HEK293T (cell line): ENCODE results near the gene ZDHHC14.

ENCODE experiments used
- ARNT ChIP-seq: fragments of 450-650 bp; IDR thresholded peaks from 2 replicates; pipeline ENCODE4 v1.6.1; 2017; ENCODE audit warnings: mild to moderate bottlenecking
- BHLHE40 ChIP-seq: fragments of 450-650 bp; IDR thresholded peaks from 2 replicates; pipeline ENCODE4 v1.6.1; 2016; ENCODE audit warnings: mild to moderate bottlenecking, moderate library complexity, borderline replicate concordance
- CTBP1 ChIP-seq: fragments of 450-650 bp; IDR thresholded peaks from 2 replicates; pipeline ENCODE4 v1.6.1; 2016; ENCODE audit warnings: borderline replicate concordance
- ELF4 ChIP-seq: fragments of 450-650 bp; IDR thresholded peaks from 2 replicates; pipeline ENCODE4 v1.6.1; 2017; ENCODE audit warnings: antibody characterized with exemption
- FOXK2 ChIP-seq: fragments of 450-650 bp; IDR thresholded peaks from 2 replicates; pipeline ENCODE4 v1.6.1; 2016; ENCODE audit warnings: mild to moderate bottlenecking
- FOXM1 ChIP-seq: fragments of 450-650 bp; IDR thresholded peaks from 2 replicates; pipeline ENCODE4 v1.6.1; 2017; ENCODE audit warnings: mild to moderate bottlenecking, borderline replicate concordance
- HDGF ChIP-seq: fragments of 450-650 bp; IDR thresholded peaks from 2 replicates; pipeline ENCODE4 v1.6.1; 2017; ENCODE audit warnings: antibody characterized with exemption, borderline replicate concordance
- LEF1 ChIP-seq: fragments of 450-650 bp; IDR thresholded peaks from 2 replicates; pipeline ENCODE4 v1.6.1; 2017; ENCODE audit warnings: mild to moderate bottlenecking, borderline replicate concordance
- NFRKB ChIP-seq: fragments of 450-650 bp; IDR thresholded peaks from 2 replicates; pipeline ENCODE4 v1.6.1; 2016; ENCODE audit warnings: mild to moderate bottlenecking, moderate library complexity
- PKNOX1 ChIP-seq: fragments of 450-650 bp; IDR thresholded peaks from 2 replicates; pipeline ENCODE4 v1.6.1; 2016
- SP1 ChIP-seq: fragments of 450-650 bp; IDR thresholded peaks from 2 replicates; pipeline ENCODE4 v1.6.1; 2017
- SUZ12 ChIP-seq: fragments of 450-650 bp; IDR thresholded peaks from 2 replicates; pipeline ENCODE4 v1.6.1; 2016; ENCODE audit warnings: mild to moderate bottlenecking
- TARDBP ChIP-seq: fragments of 450-650 bp; IDR thresholded peaks from 2 replicates; pipeline ENCODE4 v1.6.1; 2016
- ZNF384 ChIP-seq: fragments of 450-650 bp; IDR thresholded peaks from 2 replicates; pipeline ENCODE4 v1.6.1; 2016

GRCh38 chr6:157390273-157391060, 9.5 kb downstream of the ZDHHC14 start:
- TF ChIP-seq FOXM1 (no peak), BHLHE40 (no peak), CTBP1 (no peak), SP1 (no peak), PKNOX1 (no peak), LEF1 (no peak), ARNT (no peak), FOXK2 (no peak), NFRKB (no peak), HDGF (no peak), TARDBP (no peak), ELF4 (no peak), ZNF384 (no peak), SUZ12 (no peak)
